ENCODE measurements around the gene GPX4. TPM values are rescaled to one million over a fixed set of nuclear protein-coding genes. Genes with fewer than 3 reads are reported as not detected.

Gene GPX4
- total and polyA plus RNA-seq, 2 donors (not counting 1 experiment from before 2014, with no cell fraction given), result 213 to 317 TPM

GRCh38 chr19:1138121-1138520 lies 34.3 kb downstream of the GPX4 start:
- H3K9me3 ChIP-seq (ENCODE audit: control extremely low read depth in 1 of 3, control insufficient read depth in 2 of 3, insufficient read depth in 1 of 3, low read length in 2 of 3), result peaks cover 0 to 12% (median 0%) of the 10 kb centered on the region in 3 donors
- 93% methylated on average over 7 of the region's 11 CpGs for WGBS (ENCODE audit: insufficient coverage)
- peaks cover 0 to 1% of the 10 kb centered on the region in 2 experiments for H3K36me3 ChIP-seq (replicated peaks in 1 of 2; ENCODE audit: control extremely low read depth in 1 of 2, control insufficient read depth in 1 of 2, extremely low read depth in 1 of 2, insufficient read depth in 2 of 2, low read length in 1 of 2)
- no peaks in the 10 kb centered on the region for H3K27me3 Mint-ChIP-seq
- ATAC-seq (ENCODE audit: low read depth) (no peak), DNase-seq (no peak)
- no peaks in the 10 kb centered on the region for H3K27me3 ChIP-seq (replicated peaks in 1 of 4; ENCODE audit: control extremely low read depth in 1 of 4, control insufficient read depth in 3 of 4, insufficient read depth in 4 of 4, low read length in 3 of 4)
- H3K9me3 Mint-ChIP-seq (ENCODE audit: insufficient read depth), result peaks cover 4% of the 10 kb centered on the region
- no peak overlapping the region for H3K4me3 Mint-ChIP-seq
- peaks cover 20 to 25% of the 10 kb centered on the region in 2 donors for H3K4me1 ChIP-seq (ENCODE audit: control insufficient read depth in 2 of 2, insufficient read depth in 2 of 2, low read length in 2 of 2)
- H3K27ac Mint-ChIP-seq, result peak overlapping the region; percentile 26
- H3K4me1 Mint-ChIP-seq, result peaks cover 16% of the 10 kb centered on the region
- no peak overlapping the region for H3K9ac ChIP-seq (ENCODE audit: low read length)
- H3K4me2 ChIP-seq (replicated peaks; ENCODE audit: low read depth, low read length, poor library complexity, severe bottlenecking), result no peak overlapping the region
- no peak overlapping the region for H3K4me3 ChIP-seq (ENCODE audit: control extremely low read depth in 1 of 5, extremely low read depth in 1 of 5, insufficient read depth in 1 of 5, low read depth in 2 of 5, low read length in 4 of 5)
- no peak overlapping the region for H3K27ac ChIP-seq (ENCODE audit: low read length in 2 of 2)
- no peak overlapping the region for H2AFZ ChIP-seq (ENCODE audit: insufficient read depth, low read depth, low read length, poor library complexity, severe bottlenecking)
- peaks cover 4% of the 10 kb centered on the region for H4K20me1 ChIP-seq (ENCODE audit: control insufficient read depth, insufficient read depth, low read length, poor library complexity, severe bottlenecking)
- no peak for TF ChIP-seq CTCF (IDR thresholded peaks at IDR 0.05)
- no peak for TF ChIP-seq EZH2 (IDR thresholded peaks at IDR 0.05; ENCODE audit: borderline replicate concordance, insufficient read depth, low read depth, low read length, poor library complexity, severe bottlenecking)
- intact Hi-C loops (cut with micrococcal nuclease), result no loop called here
- H3K79me2 ChIP-seq (ENCODE audit: control insufficient read depth, insufficient read depth, low read length), result peaks cover 30% of the 10 kb centered on the region
- ChIA-PET POLR2A (no interaction called here), CTCF (no interaction called here)

GRCh38 chr19:1139126-1139525 lies 35.3 kb downstream of the GPX4 start:
- Histone ChIP-seq H3K4me3 (ENCODE audit: control extremely low read depth in 1 of 5, extremely low read depth in 1 of 5, insufficient read depth in 1 of 5, low read depth in 2 of 5, low read length in 4 of 5) (no peak overlapping the region), H3K9me3 (ENCODE audit: control extremely low read depth in 1 of 3, control insufficient read depth in 2 of 3, insufficient read depth in 1 of 3, low read length in 2 of 3) (peaks cover 0 to 7% (median 0%) of the 10 kb centered on the region in 3 donors), H3K4me2 (replicated peaks; ENCODE audit: low read depth, low read length, poor library complexity, severe bottlenecking) (no peak overlapping the region), H3K27ac (ENCODE audit: low read length in 2 of 2) (no peak overlapping the region), H2AFZ (ENCODE audit: insufficient read depth, low read depth, low read length, poor library complexity, severe bottlenecking) (no peak overlapping the region), H3K79me2 (ENCODE audit: control insufficient read depth, insufficient read depth, low read length) (peaks cover 20% of the 10 kb centered on the region), H3K36me3 (replicated peaks in 1 of 2; ENCODE audit: control extremely low read depth in 1 of 2, control insufficient read depth in 1 of 2, extremely low read depth in 1 of 2, insufficient read depth in 2 of 2, low read length in 1 of 2) (peaks cover 1 to 2% of the 10 kb centered on the region in 2 experiments), H4K20me1 (ENCODE audit: control insufficient read depth, insufficient read depth, low read length, poor library complexity, severe bottlenecking) (no peaks in the 10 kb centered on the region), H3K27me3 (replicated peaks in 1 of 4; ENCODE audit: control extremely low read depth in 1 of 4, control insufficient read depth in 3 of 4, insufficient read depth in 4 of 4, low read length in 3 of 4) (no peaks in the 10 kb centered on the region), H3K4me1 (ENCODE audit: control insufficient read depth in 2 of 2, insufficient read depth in 2 of 2, low read length in 2 of 2) (peaks cover 13 to 15% of the 10 kb centered on the region in 2 donors), H3K9ac (ENCODE audit: low read length) (no peak overlapping the region)
- ATAC-seq (ENCODE audit: low read depth), result no peak
- CTCF ChIA-PET, result no interaction called here
- Mint-ChIP-seq H3K27me3 (no peaks in the 10 kb centered on the region), H3K9me3 (ENCODE audit: insufficient read depth) (peaks cover 4% of the 10 kb centered on the region), H3K27ac (no peak overlapping the region), H3K4me1 (peaks cover 12% of the 10 kb centered on the region), H3K4me3 (no peak overlapping the region)
- no peak for DNase-seq
- TF ChIP-seq CTCF (IDR thresholded peaks at IDR 0.05) (no peak), EZH2 (IDR thresholded peaks at IDR 0.05; ENCODE audit: borderline replicate concordance, insufficient read depth, low read depth, low read length, poor library complexity, severe bottlenecking) (no peak)
- POLR2A ChIA-PET, result no interaction called here
- intact Hi-C loops (cut with micrococcal nuclease), result no loop called here
- WGBS (ENCODE audit: insufficient coverage), result 96% methylated on average over 15 of the region's 15 CpGs
